DOHH2 (cell line): ENCODE data around the gene MAPK8.

Experiments used
- H3F3A ChIP-seq: fragments of 200-600 bp; sonication (generic), shearing (Covaris generic); 2 replicates; pipeline ENCODE4 v1.6.0; 2016; ENCODE audit warnings: antibody characterized with exemption, mild to moderate bottlenecking; ENCODE audit not compliant: control insufficient read depth, insufficient read depth
- H3K27ac ChIP-seq: fragments of 200-600 bp; sonication (generic); 2 replicates; pipeline ENCODE4 v1.5.1; 2014; ENCODE audit warnings: low read depth, mild to moderate bottlenecking, low read length, moderate library complexity
- H3K27me3 ChIP-seq: fragments of 200-600 bp; sonication (generic); 2 replicates; pipeline ENCODE4 v1.6.1; 2014; ENCODE audit warnings: mild to moderate bottlenecking, low read length, mixed read lengths; ENCODE audit not compliant: control insufficient read depth
- H3K36me3 ChIP-seq: fragments of 200-600 bp; sonication (generic); 2 replicates; pipeline ENCODE4 v1.6.1; 2014; ENCODE audit warnings: mild to moderate bottlenecking, low read length, moderate library complexity, mixed read lengths; ENCODE audit not compliant: control insufficient read depth
- H3K4me1 ChIP-seq: fragments of 200-600 bp; sonication (generic); 2 replicates; pipeline ENCODE4 v1.6.1; 2014; ENCODE audit warnings: mild to moderate bottlenecking, low read length, mixed read lengths; ENCODE audit not compliant: control insufficient read depth
- H3K4me2 ChIP-seq: fragments of 200-600 bp; sonication (generic); 2 replicates; pipeline ENCODE4 v1.6.0; 2014; ENCODE audit warnings: mild to moderate bottlenecking, low read length, moderate library complexity
- H3K4me3 ChIP-seq: fragments of 200-600 bp; sonication (generic); 2 replicates; pipeline ENCODE4 v1.5.1; 2014; ENCODE audit warnings: mild to moderate bottlenecking, low read length, mixed read lengths
- H3K79me2 ChIP-seq: fragments of 200-600 bp; sonication (generic); 2 replicates; pipeline ENCODE4 v1.6.1; 2014; ENCODE audit warnings: mild to moderate bottlenecking, low read length, mixed read lengths; ENCODE audit not compliant: control insufficient read depth
- H3K9me2 ChIP-seq: fragments of 200-600 bp; sonication (generic); replicated peaks from 2 replicates; pipeline ENCODE4 v1.6.1; 2014; ENCODE audit warnings: mild to moderate bottlenecking, low read length, mixed read lengths; ENCODE audit not compliant: control insufficient read depth
- H3K9me3 ChIP-seq: fragments of 200-600 bp; sonication (generic); 2 replicates; pipeline ENCODE4 v1.6.1; 2014; ENCODE audit warnings: antibody characterized with exemption, low read length, mixed read lengths; ENCODE audit not compliant: control insufficient read depth, insufficient read depth
- H4K20me1 ChIP-seq: fragments of 200-600 bp; sonication (generic); 2 replicates; pipeline ENCODE4 v1.6.0; 2014; ENCODE audit warnings: low read depth, mild to moderate bottlenecking, antibody characterized with exemption, low read length, moderate library complexity; ENCODE audit not compliant: control insufficient read depth, insufficient read depth
- EZH2phosphoT487 ChIP-seq: fragments of 200-600 bp; sonication (generic); IDR thresholded peaks from 2 replicates; pipeline ENCODE4 v1.6.1; 2017; ENCODE audit warnings: borderline replicate concordance, mild to moderate bottlenecking, antibody characterized with exemption, low read length, moderate library complexity, mixed read lengths
- TF ChIP-seq, protein P1 (sequence below): fragments of 200-600 bp; sonication (generic); IDR thresholded peaks from one replicate; pipeline ENCODE4 v1.5.1; 2014; ENCODE audit warnings: antibody characterized with exemption, mild to moderate bottlenecking, low read depth, low read length; ENCODE audit not compliant: poor library complexity, severe bottlenecking

Gene MAPK8

DNA sequence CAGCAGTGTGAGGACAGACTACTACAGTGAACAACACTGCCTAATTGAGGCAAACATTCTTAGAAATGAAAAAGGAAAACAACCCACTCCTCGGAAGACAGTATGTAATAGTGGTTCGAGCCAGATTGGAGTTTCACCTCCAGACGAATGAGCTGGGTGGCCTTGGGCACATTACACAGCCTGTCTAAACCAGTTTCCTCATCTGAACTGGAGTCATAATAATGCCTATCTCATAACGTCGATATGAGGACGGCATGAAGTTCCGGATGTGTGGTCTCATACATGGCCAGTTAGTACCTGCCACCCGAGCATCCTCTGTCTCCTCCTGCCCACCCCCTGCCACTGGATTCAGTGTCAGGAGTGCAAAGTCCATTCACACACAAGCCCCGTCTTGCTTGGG, 16.2 kb upstream of the MAPK8 start:
- TF ChIP-seq, protein P1, sequence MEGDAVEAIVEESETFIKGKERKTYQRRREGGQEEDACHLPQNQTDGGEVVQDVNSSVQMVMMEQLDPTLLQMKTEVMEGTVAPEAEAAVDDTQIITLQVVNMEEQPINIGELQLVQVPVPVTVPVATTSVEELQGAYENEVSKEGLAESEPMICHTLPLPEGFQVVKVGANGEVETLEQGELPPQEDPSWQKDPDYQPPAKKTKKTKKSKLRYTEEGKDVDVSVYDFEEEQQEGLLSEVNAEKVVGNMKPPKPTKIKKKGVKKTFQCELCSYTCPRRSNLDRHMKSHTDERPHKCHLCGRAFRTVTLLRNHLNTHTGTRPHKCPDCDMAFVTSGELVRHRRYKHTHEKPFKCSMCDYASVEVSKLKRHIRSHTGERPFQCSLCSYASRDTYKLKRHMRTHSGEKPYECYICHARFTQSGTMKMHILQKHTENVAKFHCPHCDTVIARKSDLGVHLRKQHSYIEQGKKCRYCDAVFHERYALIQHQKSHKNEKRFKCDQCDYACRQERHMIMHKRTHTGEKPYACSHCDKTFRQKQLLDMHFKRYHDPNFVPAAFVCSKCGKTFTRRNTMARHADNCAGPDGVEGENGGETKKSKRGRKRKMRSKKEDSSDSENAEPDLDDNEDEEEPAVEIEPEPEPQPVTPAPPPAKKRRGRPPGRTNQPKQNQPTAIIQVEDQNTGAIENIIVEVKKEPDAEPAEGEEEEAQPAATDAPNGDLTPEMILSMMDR = no peak
- TF ChIP-seq EZH2phosphoT487 = no peak
- Histone ChIP-seq H3K4me2 (no peak overlapping the region), H3F3A (no peaks in the 10 kb centered on the region), H3K36me3 (no peaks in the 10 kb centered on the region), H3K9me3 (no peaks in the 10 kb centered on the region), H3K4me3 (no peak overlapping the region), H3K4me1 (no peaks in the 10 kb centered on the region), H3K9me2 (no peaks in the 10 kb centered on the region), H3K27ac (no peak overlapping the region), H4K20me1 (no peaks in the 10 kb centered on the region), H3K79me2 (no peaks in the 10 kb centered on the region), H3K27me3 (0 out of 2 replicates have a peak, but pooled peaks cover 5% of the 10 kb centered on the region)

DNA sequence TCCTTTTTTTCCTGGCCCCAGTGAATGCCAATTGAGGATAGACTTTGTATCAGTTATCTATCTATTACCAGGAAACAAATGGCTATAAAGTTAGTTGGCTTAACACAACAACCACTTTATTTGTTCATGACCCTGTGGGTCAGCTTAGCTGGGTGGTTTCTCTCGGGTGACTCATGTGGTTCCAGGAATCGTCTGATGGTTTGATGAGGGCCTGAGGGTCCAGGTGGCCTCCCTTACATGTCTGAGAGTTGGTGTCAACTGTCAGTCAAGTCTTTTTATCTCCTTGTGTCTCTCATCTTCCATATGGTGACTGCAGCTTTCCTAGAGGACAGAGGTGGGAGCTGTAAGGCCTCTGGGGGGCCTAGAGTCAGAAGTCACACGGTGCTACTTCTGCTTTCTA, 15.3 kb upstream of the MAPK8 start:
- Histone ChIP-seq H3K27ac (no peak overlapping the region), H3K36me3 (no peaks in the 10 kb centered on the region), H3K4me2 (no peak overlapping the region), H3F3A (no peaks in the 10 kb centered on the region), H3K4me3 (no peak overlapping the region), H3K9me2 (no peaks in the 10 kb centered on the region), H4K20me1 (no peaks in the 10 kb centered on the region), H3K4me1 (no peaks in the 10 kb centered on the region), H3K27me3 (0 out of 2 replicates have a peak, but pooled peaks cover 5% of the 10 kb centered on the region), H3K79me2 (no peaks in the 10 kb centered on the region), H3K9me3 (no peaks in the 10 kb centered on the region)
- no peak for TF ChIP-seq EZH2phosphoT487
- TF ChIP-seq, protein P1 = no peak

- no peak overlapping the region for H3K4me3 ChIP-seq
- no peak for TF ChIP-seq EZH2phosphoT487
- TF ChIP-seq, protein P1 = no peak
- H3K9me2 ChIP-seq = no peaks in the 10 kb centered on the region
- H3K9me3 ChIP-seq = no peaks in the 10 kb centered on the region
- 0 out of 2 replicates have a peak, but pooled peaks cover 5% of the 10 kb centered on the region for H3K27me3 ChIP-seq
- H4K20me1 ChIP-seq = no peaks in the 10 kb centered on the region
- H3F3A ChIP-seq = no peaks in the 10 kb centered on the region
- no peak overlapping the region for H3K27ac ChIP-seq
- H3K4me2 ChIP-seq = no peak overlapping the region
- H3K36me3 ChIP-seq = no peaks in the 10 kb centered on the region
- H3K79me2 ChIP-seq = no peaks in the 10 kb centered on the region
- no peaks in the 10 kb centered on the region for H3K4me1 ChIP-seq
Measured at GRCh38 chr10:48292616-48293015, 13.9 kb upstream of the MAPK8 start.

- Histone ChIP-seq H3K9me2 (no peaks in the 10 kb centered on the region), H3K36me3 (no peaks in the 10 kb centered on the region), H3F3A (no peaks in the 10 kb centered on the region), H4K20me1 (no peaks in the 10 kb centered on the region), H3K79me2 (no peaks in the 10 kb centered on the region), H3K4me1 (no peaks in the 10 kb centered on the region), H3K27me3 (0 out of 2 replicates have a peak, but pooled peaks cover 5% of the 10 kb centered on the region), H3K27ac (no peak overlapping the region), H3K9me3 (no peaks in the 10 kb centered on the region), H3K4me3 (no peak overlapping the region), H3K4me2 (no peak overlapping the region)
- TF ChIP-seq EZH2phosphoT487 = no peak
- TF ChIP-seq, protein P1 = no peak
Measured at GRCh38 chr10:48294431-48294830, 12.0 kb upstream of the MAPK8 start.
